T-helper 2 cell treated with Interferon-gamma antibody and Interleukin-4, amounts not matched to agents 5 μg/mL and 100 μg/mL, for 36 hours (primary cell): ENCODE results near the gene CTH.
"Not testable (repeated sequence)": the region's sequence is repeated elsewhere in the genome, so short reads cannot be mapped to it uniquely, and the experiment has no call there.

Experiments
- DNase-seq: peaks from one replicate; pipeline ENCODE4 v3.0.0; 2021; ENCODE audit warnings: low spot score
- H3K27ac Mint-ChIP-seq: one replicate; pipeline ENCODE4 v1.8.0; 2021; ENCODE audit warnings: mild to moderate bottlenecking, mixed read lengths
- H3K27me3 Mint-ChIP-seq: one replicate; pipeline ENCODE4 v1.8.0; 2021; ENCODE audit warnings: low read depth, mixed read lengths
- H3K36me3 Mint-ChIP-seq: one replicate; pipeline ENCODE4 v1.8.0; 2021; ENCODE audit warnings: low read depth, mixed read lengths
- H3K4me1 Mint-ChIP-seq: one replicate; pipeline ENCODE4 v1.8.0; 2021; ENCODE audit warnings: low read depth, mixed read lengths
- H3K4me3 Mint-ChIP-seq: one replicate; pipeline ENCODE4 v1.8.0; 2022; ENCODE audit warnings: mild to moderate bottlenecking, moderate library complexity, mixed read lengths
- H3K9me3 Mint-ChIP-seq: one replicate; pipeline ENCODE4 v1.8.0; 2021; ENCODE audit warnings: mixed read lengths

CTH gene

GRCh38 chr1:70410604-70411359, at the start of gene CTH:
CTH (plus strand) TSS chr1:70411268; CDS start chr1:70411416, 148 bp downstream.
- Mint-ChIP-seq H3K4me1 (peaks cover 17% of the 10 kb centered on the region), H3K9me3 (no peaks in the 10 kb centered on the region), H3K4me3 (peak within 1 kb of the TSS; percentile 96), H3K27ac (peak within 1 kb of the TSS; percentile 96), H3K27me3 (peaks cover 7% of the 10 kb centered on the region), H3K36me3 (no peaks in the 10 kb centered on the region)
- peak; percentile 93 for DNase-seq

GRCh38 chr1:70361727-70362398, 49.2 kb upstream of the CTH start:
- no peak for DNase-seq
- Mint-ChIP-seq H3K9me3 (no peaks in the 10 kb centered on the region), H3K36me3 (no peaks in the 10 kb centered on the region), H3K4me1 (peaks cover 9% of the 10 kb centered on the region), H3K27me3 (no peaks in the 10 kb centered on the region), H3K27ac (no peak overlapping the region), H3K4me3 (no peak overlapping the region)

- H3K36me3 Mint-ChIP-seq: no peaks in the 10 kb centered on the region
- no peaks in the 10 kb centered on the region for H3K9me3 Mint-ChIP-seq
- H3K27ac Mint-ChIP-seq: no peak overlapping the region
- H3K27me3 Mint-ChIP-seq: no peaks in the 10 kb centered on the region
- peaks cover 10% of the 10 kb centered on the region for H3K4me1 Mint-ChIP-seq
- no peak for DNase-seq
- no peak overlapping the region for H3K4me3 Mint-ChIP-seq
These were observed 46.6 kb upstream of the CTH start for GRCh38 chr1:70364439-70364838.

GRCh38 chr1:70366425-70366952, 44.6 kb upstream of the CTH start:
- DNase-seq, H3K27ac Mint-ChIP-seq, H3K4me1 Mint-ChIP-seq: not testable (repeated sequence)

GRCh38 chr1:70366997-70367396, 44.1 kb upstream of the CTH start:
- DNase-seq, H3K4me3 Mint-ChIP-seq, H3K27ac Mint-ChIP-seq, H3K9me3 Mint-ChIP-seq, H3K27me3 Mint-ChIP-seq, H3K36me3 Mint-ChIP-seq, H3K4me1 Mint-ChIP-seq: not testable (repeated sequence)

More at GRCh38 chr1:70366425-70366952, 44.6 kb upstream of the CTH start:
- not testable (repeated sequence) for H3K27me3 Mint-ChIP-seq, H3K36me3 Mint-ChIP-seq, H3K9me3 Mint-ChIP-seq, H3K4me3 Mint-ChIP-seq

- not testable (repeated sequence) for DNase-seq, H3K27me3 Mint-ChIP-seq, H3K36me3 Mint-ChIP-seq, H3K4me1 Mint-ChIP-seq, H3K9me3 Mint-ChIP-seq, H3K27ac Mint-ChIP-seq, H3K4me3 Mint-ChIP-seq
These were observed 43.7 kb upstream of the CTH start for GRCh38 chr1:70367397-70367796.

- H3K4me1 Mint-ChIP-seq, H3K27me3 Mint-ChIP-seq, H3K27ac Mint-ChIP-seq, DNase-seq, H3K4me3 Mint-ChIP-seq, H3K36me3 Mint-ChIP-seq, H3K9me3 Mint-ChIP-seq: not testable (repeated sequence)
These were observed 39.5 kb upstream of the CTH start for GRCh38 chr1:70371586-70371985.

GRCh38 chr1:70372426-70372825, 38.6 kb upstream of the CTH start:
- no peaks in the 10 kb centered on the region for H3K9me3 Mint-ChIP-seq
- no peak overlapping the region for H3K4me3 Mint-ChIP-seq
- H3K27me3 Mint-ChIP-seq: no peaks in the 10 kb centered on the region
- no peaks in the 10 kb centered on the region for H3K36me3 Mint-ChIP-seq
- H3K27ac Mint-ChIP-seq: no peak overlapping the region
- no peaks in the 10 kb centered on the region for H3K4me1 Mint-ChIP-seq
- no peak for DNase-seq

GRCh38 chr1:70373580-70373979, 37.5 kb upstream of the CTH start:
- not testable (repeated sequence) for H3K9me3 Mint-ChIP-seq, H3K36me3 Mint-ChIP-seq

GRCh38 chr1:70376196-70376595, 34.9 kb upstream of the CTH start:
- no peaks in the 10 kb centered on the region for H3K36me3 Mint-ChIP-seq

More at GRCh38 chr1:70373580-70373979, 37.5 kb upstream of the CTH start:
- DNase-seq, H3K27me3 Mint-ChIP-seq, H3K4me3 Mint-ChIP-seq, H3K4me1 Mint-ChIP-seq, H3K27ac Mint-ChIP-seq: not testable (repeated sequence)

GRCh38 chr1:70382682-70383081, 28.4 kb upstream of the CTH start:
- peaks cover 6% of the 10 kb centered on the region for H3K27me3 Mint-ChIP-seq
- no peaks in the 10 kb centered on the region for H3K36me3 Mint-ChIP-seq
- H3K4me3 Mint-ChIP-seq: no peak overlapping the region
- no peak for DNase-seq
- no peak overlapping the region for H3K27ac Mint-ChIP-seq
- H3K4me1 Mint-ChIP-seq: no peaks in the 10 kb centered on the region
- H3K9me3 Mint-ChIP-seq: no peaks in the 10 kb centered on the region

More at GRCh38 chr1:70376196-70376595, 34.9 kb upstream of the CTH start:
- Mint-ChIP-seq H3K4me1 (no peaks in the 10 kb centered on the region), H3K9me3 (no peaks in the 10 kb centered on the region), H3K4me3 (no peak overlapping the region), H3K27me3 (no peaks in the 10 kb centered on the region), H3K27ac (no peak overlapping the region)
- no peak for DNase-seq

- Mint-ChIP-seq H3K9me3 (no peaks in the 10 kb centered on the region), H3K36me3 (no peaks in the 10 kb centered on the region), H3K4me3 (no peak overlapping the region), H3K4me1 (no peaks in the 10 kb centered on the region), H3K27me3 (peaks cover 8% of the 10 kb centered on the region), H3K27ac (no peak overlapping the region)
- DNase-seq: no peak
These were observed 27.6 kb upstream of the CTH start for GRCh38 chr1:70383483-70383882.

- Mint-ChIP-seq H3K27ac (no peak overlapping the region), H3K9me3 (no peaks in the 10 kb centered on the region), H3K27me3 (peaks cover 17% of the 10 kb centered on the region), H3K4me3 (no peak overlapping the region), H3K4me1 (no peaks in the 10 kb centered on the region), H3K36me3 (no peaks in the 10 kb centered on the region)
- no peak for DNase-seq
These were observed 26.5 kb upstream of the CTH start for GRCh38 chr1:70384542-70384941.

GRCh38 chr1:70385477-70385876, 25.6 kb upstream of the CTH start:
- Mint-ChIP-seq H3K9me3 (no peaks in the 10 kb centered on the region), H3K27me3 (peaks cover 20% of the 10 kb centered on the region), H3K4me1 (no peaks in the 10 kb centered on the region), H3K27ac (no peak overlapping the region), H3K36me3 (no peaks in the 10 kb centered on the region), H3K4me3 (no peak overlapping the region)
- no peak for DNase-seq
